ENCODE measurements around the gene ZFHX2.
A peak's percentile ranks its signal among the peaks of the same experiment; 100 is the strongest.

ZFHX2 gene

GRCh38 chr14:23559010-23559925 lies 7.7 kb upstream of the ZFHX2 start:
- peak; percentile 54 to 69 for DNase-seq

GRCh38 chr14:23558346-23559009 lies 6.9 kb upstream of the ZFHX2 start:
- DNase-seq = no peak

GRCh38 chr14:23557946-23558345 lies 6.4 kb upstream of the ZFHX2 start:
- DNase-seq = no peak

GRCh38 chr14:23557521-23557920 lies 6.0 kb upstream of the ZFHX2 start:
- DNase-seq = no peak

GRCh38 chr14:23556700-23557440 lies 5.3 kb upstream of the ZFHX2 start:
- no peak for DNase-seq

- peak; percentile 91 to 93 for DNase-seq
Measured at GRCh38 chr14:23555882-23556699, 4.5 kb upstream of the ZFHX2 start, which contains the start of gene THTPA. TSS of gene THTPA (plus strand) at chr14:23556271. CDS start at chr14:23556758, 487 bp downstream.

GRCh38 chr14:23555533-23555881 lies 3.9 kb upstream of the ZFHX2 start:
- DNase-seq = no peak

GRCh38 chr14:23550812-23551265 lies 726 bp downstream of the ZFHX2 start:
- no peak for DNase-seq

GRCh38 chr14:23550131-23550811 lies 1.3 kb downstream of the ZFHX2 start:
- DNase-seq = no peak

- DNase-seq = no peak
Measured at GRCh38 chr14:23548351-23549318, 2.9 kb downstream of the ZFHX2 start.

- DNase-seq = no peak
Measured at GRCh38 chr14:23547924-23548323, 3.6 kb downstream of the ZFHX2 start.

GRCh38 chr14:23546450-23547035 lies 5.0 kb downstream of the ZFHX2 start:
- no peak for DNase-seq

- no peak for DNase-seq
Measured at GRCh38 chr14:23545740-23546365, 5.7 kb downstream of the ZFHX2 start.

- no peak for DNase-seq
Measured at GRCh38 chr14:23544511-23545447, 6.8 kb downstream of the ZFHX2 start.

GRCh38 chr14:23543403-23543802 lies 8.2 kb downstream of the ZFHX2 start:
- no peak for DNase-seq

- no peak for DNase-seq
Measured at GRCh38 chr14:23542261-23542660, 9.3 kb downstream of the ZFHX2 start.

GRCh38 chr14:23540141-23540469 lies 11.5 kb downstream of the ZFHX2 start:
- no peak for DNase-seq
